GM21390 (cell line): Measurements from ENCODE around the gene CMTM7.
A peak's percentile ranks its signal among the peaks of the same experiment; 100 is the strongest.

Source experiments
- ATAC-seq: cut with Tn5 transposase; IDR thresholded peaks from one replicate; pipeline ENCODE4 v1.9.1; 2021; ENCODE audit not compliant: unreplicated experiment

Gene CMTM7, protein sequence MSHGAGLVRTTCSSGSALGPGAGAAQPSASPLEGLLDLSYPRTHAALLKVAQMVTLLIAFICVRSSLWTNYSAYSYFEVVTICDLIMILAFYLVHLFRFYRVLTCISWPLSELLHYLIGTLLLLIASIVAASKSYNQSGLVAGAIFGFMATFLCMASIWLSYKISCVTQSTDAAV

DNA sequence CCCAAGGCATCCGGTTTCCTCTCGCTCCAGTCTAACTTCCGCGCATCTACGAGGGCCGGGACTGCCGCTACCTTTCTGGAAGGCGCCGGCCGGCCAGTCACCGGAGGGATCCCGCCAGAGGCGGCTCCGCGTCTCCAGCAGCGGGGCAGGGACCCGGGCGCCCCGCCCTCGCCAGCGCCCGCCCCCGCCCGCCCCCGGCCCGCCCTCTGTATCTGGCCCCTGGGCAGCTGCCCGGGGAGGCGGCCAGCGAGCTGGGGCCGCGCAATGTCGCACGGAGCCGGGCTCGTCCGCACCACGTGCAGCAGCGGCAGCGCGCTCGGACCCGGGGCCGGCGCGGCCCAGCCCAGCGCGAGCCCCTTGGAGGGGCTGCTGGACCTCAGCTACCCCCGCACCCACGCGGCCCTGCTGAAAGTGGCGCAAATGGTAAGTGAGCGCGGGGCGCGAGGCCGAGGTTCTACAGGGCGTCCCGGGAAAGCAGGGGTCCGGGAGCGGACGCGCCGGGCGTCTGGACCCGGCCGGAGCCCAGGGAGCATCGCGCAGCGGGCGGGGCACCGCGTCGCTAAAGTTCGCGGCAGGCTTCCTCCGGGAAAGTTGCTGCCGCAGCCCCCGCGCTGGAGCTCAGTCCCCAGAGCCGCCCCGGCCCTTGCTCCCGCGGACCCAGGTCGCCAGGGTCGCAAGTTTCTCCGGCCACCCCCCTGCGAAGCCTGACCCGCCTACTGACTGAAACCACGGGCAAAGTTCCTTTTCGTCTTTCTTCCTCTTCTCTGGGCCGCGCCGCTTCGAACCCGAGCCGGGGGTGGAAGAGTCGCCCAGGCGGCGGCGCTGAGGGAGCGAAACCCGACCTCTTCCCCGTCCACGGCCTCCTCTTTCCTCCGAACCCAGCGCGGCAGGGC lies at the start of gene CMTM7:
Gene CMTM7, plus strand, starts transcription at position 211 of the 893 bp plus-strand sequence. Its CDS starts 54 bp downstream, at position 265.
- ATAC-seq = peak; percentile 34

DNA sequence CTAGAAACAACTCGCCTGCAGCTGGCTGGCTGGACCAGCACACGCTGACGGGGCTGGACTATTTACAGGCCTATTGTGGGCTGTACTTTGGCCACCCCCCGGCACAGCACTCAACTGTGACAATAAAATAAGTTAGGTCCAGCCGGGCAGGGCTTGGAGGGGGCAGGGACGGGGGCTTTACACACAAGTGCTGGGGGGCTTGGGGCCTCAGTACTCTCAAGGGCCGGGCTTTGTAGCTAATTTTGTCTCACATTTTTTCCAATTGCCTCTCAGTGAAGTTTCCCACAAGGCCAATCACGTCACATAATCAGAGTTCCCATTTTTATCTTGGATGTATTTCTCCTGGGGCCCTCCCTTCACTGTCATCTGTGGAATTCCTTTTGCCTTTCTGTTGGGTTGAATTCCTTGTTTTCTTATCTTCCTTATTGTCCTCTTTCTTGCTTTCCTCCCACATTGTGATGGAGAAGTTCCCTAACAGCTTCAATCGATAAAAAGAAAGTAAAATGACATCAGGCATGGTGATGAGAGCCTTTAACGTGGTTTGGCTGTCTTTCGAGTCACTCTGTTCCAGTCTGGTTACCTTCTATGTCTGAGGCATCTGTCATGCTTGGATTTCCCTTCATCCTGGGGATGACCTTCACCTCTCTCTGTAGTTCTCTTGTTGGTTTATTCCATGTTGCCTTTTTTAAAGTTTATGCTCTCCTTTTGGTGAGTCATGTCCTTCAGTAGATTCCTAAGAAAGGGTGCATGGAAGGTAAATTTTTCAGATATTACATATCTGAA lies 44.1 kb upstream of the CMTM7 start:
- ATAC-seq = no peak

DNA sequence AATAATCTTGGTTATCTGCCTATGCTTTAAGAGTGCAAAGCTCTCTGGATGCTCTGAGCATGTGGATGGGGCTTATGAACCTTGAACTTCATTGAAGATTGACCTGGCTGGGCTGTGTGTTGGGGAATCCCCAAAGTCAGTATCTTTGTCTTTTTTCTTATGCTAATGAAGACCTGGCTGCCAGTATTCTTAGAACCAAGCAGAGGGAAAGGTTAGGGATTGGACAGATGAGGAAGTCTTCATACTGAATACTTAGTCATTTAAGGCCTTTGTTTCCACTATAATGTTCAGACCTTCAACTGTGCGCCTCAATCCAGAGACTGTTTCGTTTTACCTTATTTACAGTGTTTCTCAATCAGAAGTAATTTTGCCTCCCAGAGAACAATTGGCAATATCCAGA lies 42.5 kb upstream of the CMTM7 start:
- no peak for ATAC-seq

DNA sequence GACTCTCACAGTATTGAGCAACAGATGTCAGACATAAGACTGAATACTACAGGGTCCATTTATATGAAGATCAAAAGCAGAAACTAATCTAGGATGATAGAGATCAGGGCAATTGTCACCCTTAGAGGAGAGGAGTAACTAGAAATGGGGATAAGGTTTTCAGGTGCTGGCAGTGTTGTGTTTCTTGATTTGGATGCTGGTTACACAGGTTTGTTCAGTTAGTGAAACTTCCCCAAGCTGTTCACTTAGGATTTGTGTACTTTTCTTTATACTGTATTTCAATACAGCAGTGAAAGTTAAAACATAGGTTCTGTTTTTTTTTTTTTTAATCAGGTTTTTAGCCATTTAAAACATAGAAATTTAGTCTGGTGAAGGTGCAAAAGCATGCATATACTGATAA lies 39.1 kb upstream of the CMTM7 start:
- no peak for ATAC-seq

DNA sequence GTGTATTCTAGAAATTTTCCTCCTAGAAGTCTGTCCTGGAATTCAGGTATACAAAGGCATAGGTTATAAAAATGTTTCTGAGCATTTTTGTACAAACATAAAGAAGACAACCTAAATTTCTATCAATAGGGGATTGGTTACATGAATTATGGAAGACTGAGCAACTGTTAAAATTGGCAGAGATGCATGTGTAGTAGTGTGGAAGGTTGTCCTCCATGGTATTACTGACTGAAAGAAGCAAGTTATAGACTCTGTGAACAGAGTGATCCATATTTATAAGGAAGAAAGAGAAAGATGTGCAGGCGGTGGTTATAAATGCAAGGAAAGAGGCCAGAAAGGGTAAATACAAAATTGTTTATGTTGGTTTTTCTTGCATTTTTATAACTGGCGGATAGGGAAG lies 38.3 kb upstream of the CMTM7 start:
- no peak for ATAC-seq

DNA sequence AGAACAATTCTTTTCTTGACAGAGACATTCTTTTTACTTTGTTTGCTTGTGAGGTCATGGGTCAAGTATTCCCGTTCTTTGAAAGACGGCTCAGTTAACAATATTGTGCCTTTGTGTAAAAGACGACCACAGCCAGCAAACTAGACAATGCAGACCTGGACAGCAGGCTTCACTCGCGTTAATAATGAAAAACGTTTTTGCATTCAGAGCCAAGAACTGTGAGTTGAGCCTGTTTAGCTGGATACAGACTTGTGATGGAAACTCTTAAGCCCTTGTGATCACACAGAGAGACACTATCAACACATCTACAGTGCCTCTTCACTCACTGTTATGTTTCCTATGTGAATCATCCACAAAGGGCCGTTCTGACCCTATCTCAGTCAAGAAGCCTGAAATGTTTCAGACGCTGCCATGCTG lies 37.3 kb upstream of the CMTM7 start:
- no peak for ATAC-seq

DNA sequence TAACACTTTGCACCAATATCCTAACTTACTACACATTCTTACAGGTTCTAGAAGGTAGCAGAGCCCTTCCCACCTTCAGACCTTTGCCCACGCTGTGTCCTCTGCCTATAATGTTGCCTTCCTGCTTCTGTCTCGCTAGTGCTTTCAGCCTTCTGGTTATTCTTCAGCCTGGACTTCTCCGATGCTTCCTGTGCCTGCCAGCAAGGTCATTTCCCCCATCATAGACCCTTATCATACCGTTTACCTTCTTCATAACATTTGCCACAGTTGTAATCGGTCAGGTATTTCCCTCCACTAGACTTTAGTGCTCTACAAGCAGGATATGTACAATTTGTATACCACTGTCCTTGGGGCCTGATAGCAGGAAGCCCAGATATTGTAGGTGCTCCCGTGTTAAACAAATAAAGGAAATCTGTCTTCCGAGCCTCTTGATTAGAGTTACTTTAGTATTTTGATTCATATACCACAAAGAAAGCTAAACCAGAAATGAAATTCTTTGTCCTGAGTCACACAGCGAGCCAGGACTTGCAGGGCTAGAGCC lies 35.8 kb upstream of the CMTM7 start:
- ATAC-seq = no peak

DNA sequence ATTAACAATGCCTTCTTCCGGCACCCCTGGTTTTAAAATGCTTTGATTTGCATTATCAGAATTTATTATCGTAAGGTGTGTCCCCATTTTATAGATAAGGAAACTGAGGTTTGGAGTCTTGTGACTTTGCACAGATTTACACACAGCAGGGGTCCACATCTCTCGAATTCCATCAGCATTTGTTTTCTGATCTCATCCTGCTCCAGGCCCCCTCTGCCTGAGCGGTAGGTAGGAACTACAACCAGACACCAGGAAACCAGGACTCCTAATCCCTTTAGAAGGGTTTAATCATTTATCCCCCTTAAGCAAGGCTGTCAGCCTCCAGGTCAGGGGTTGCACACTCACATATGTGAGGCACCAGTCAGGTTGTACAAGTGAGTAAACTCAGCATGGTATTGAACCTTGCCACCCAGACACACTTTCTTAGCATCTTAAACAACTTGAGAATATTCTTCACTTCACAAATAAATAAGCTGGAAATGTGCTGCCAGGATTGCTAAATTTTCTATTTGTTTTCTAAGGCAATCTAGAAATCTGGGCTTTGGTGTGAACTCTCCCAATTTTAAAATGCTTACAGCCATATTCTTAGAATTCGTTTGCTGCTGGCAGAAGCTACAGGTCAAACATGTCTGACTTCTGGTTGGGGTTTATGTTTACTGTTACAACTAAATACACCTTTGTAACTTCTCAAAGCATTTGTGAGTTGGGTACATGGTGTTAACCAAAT lies 31.7 kb upstream of the CMTM7 start:
- no peak for ATAC-seq

DNA sequence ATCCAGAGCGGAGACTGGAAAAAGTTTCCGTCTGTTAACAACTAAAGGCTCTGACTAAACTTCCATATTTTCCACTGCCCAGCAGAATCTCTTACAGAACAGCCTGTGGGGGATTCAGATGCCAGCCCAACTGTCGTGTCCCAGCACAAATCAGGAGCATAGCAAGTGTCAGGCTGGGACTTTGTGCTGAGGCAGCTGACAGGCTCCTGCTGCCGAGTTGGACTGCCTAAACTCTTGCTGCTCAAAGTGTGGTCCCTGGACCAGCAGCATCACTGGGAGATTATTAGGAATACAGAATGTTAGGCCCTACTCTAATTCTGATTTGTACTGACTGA lies 31.2 kb upstream of the CMTM7 start:
- ATAC-seq = no peak

DNA sequence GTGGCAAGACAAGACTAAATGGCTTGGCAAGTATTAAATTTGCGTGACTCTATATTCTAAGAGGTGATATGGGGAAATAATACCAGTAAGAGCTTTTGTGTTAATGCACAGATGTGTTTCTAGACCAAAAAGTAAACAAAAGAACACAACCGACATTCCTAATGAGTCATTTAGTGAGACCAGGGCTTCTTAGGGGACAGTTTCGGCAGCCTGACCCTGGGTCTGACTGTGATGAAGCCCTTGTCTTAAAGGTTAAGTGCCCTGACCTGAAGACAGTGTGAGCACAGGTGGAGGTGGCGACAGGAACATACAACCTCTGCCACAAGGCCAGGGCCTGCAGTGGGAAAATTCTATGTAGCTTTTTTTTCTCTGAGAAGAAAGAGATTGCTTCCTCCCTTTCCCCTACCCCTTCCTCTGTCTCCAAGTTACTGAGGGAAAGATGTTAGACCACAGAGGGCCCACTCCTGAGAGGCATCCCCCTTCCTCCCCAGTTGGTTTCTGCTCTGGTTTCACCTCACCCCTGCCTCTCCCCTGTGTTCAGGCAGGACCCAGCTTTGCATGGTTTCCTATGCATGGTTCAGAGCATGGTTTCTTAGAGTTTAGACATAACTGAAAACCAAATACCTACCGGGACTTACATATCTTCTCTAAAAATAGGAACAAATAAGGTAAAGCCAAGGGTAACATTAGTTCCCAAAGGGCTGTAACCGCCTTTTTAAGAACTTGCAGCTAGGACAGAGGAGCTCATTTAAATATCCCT lies 24.8 kb upstream of the CMTM7 start:
- ATAC-seq = peak; percentile 75

DNA sequence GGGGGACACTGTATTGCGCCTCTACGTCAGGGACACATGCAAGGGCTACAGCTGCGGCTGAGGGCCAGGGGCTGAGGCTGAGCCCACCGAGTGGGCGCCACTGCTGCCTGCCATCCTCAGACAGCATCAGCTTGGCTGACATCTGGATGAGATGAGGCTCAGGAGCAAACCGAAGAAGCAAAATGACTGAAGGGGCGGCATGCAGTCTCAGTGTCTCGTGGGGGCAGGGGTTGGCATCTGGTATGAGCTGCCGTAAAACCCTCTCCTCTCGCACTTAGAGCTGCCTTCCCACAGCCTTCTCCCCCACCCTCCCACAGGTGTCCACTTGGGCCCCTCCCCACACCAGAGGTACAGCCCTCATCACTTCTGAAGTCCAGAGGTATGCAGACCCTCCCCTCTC lies 24.2 kb upstream of the CMTM7 start:
- no peak for ATAC-seq

DNA sequence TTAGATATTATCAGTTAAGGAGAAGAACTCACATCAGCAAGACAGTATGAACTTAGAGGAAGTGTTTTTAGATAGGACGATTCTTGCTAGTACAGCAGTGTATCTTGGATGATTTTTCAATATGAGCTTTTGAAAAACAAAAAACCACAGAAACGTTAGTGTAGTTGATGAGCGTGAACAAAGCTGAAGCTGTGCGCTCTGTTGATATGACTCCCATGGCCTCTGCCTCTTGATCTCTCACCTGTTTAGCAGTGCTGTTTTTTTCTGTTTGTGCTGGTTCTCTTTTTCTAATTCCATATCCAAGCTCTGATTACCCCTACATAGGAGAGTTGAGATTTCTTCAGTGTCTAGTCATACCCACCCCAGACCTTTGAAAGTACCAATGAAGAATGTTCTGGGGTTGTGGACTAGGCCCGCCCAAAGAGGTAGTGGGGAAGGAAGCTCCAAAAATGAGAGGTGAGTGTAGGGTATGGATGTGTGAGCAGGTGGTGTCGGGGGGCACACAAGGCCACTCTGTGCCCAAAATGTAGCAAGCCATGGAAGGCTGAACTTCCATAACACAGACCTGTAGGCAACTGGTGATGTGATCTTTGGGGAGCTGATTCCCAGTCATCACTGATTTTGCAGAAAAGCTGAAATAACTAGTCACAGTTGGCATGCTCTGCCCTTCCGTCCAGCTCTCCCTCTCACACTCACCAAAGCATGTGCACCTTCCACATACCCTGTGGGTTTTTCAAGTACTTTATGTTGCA lies 20.0 kb upstream of the CMTM7 start:
- ATAC-seq = peak; percentile 40

DNA sequence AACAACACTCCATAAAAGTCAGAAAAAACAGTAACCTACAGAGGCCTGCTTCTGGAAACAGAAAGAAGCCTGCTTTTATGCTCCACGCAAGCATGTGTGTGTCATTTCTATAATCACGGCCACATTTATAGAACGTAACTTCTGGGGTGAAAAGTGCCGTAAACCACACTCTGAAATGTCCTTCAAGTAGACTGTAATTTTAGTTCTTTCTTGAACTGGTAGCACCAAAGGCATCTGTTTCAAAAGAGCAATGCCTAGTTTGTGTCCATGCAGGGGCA lies 19.5 kb upstream of the CMTM7 start:
- ATAC-seq = no peak

DNA sequence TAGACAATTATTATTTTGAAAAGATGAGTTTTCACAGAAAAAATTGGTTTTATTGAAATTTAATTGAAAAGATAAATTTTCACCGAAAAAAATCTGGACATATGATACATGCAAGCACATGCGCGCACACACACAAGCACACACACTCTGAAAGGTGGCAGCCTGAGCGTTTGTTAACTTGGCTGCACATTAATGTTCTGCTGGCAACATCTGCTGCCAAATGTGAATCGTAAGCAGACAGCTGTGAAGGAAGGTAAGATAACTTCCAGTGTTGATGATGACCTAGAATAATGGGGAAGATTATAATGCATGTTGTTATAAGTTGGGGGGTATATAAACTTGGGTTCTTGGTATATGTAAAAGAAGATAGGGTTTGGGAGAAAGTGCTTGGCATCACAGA lies 18.4 kb upstream of the CMTM7 start:
- ATAC-seq = no peak

DNA sequence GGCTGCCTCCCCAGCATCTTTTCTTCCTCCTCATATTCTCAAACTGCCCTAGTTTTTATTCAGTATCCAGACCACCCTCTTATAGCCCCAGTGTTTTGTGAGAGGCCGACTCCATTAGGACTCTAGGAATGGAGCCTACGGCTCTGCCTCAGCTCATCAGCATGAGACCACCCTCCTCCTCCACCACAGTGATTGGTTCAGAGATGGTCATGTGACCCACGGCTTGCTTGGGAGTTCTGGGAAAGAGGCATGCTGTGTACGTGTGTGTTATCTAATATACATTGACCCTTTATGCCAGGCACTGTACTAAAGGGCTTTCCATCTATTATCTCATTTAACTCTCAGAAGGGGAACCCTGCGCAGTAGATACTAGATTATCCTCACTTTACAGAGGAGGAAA lies 17.8 kb upstream of the CMTM7 start:
- ATAC-seq = no peak

DNA sequence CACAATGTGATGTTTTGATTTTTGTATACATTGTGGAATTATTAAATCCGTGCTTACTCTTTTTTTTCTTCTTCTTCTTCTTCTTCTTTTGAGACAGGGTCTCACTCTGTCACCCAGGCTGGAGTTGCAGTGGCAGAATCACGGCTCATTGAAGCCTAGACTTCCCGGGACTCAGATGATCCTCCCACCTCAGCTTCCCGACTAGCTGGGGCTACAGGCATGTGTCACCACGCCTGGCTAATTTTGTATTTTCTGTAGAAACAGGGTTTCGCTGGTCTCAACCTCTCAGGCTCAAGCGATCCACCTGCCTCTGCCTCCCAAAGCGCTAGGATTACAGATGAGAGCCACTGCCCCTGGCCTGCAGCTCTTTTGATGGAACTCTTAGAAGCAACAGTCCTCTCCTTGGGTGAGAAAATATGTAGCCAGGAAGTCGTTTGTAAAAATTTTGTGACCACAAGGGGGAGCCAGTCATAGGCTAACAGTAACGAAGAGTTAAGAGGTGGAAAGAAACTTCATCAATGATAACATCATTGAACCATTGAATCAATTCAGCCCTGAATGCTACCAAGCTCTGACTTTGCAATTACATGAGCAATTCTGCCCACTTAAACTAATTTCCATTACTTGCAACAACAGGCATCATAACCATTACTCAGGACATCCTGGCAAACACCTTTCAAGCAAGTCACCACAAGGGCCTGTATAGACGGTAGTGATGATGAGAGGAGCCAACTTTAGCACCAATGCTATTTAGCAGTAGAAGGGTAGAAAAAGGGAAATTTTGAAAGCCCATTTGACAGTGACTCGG lies 16.7 kb upstream of the CMTM7 start:
- ATAC-seq = peak; percentile 59

DNA sequence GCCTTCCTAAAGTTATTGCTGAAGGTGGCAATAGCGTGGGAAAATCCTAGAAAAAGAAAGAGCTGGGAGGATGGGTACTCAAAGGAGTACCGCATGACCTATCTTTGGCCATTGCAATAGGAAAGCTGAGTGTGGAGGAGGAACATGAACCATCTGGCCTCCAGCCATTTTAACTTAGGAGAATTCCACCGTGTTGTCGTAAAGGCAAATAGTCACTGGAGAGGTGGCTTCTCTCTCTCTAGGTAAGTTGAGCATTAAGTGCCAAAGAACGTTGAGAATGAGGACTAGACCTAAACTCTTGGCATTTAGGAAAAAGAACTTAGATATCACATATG lies 16.1 kb upstream of the CMTM7 start:
- no peak for ATAC-seq

DNA sequence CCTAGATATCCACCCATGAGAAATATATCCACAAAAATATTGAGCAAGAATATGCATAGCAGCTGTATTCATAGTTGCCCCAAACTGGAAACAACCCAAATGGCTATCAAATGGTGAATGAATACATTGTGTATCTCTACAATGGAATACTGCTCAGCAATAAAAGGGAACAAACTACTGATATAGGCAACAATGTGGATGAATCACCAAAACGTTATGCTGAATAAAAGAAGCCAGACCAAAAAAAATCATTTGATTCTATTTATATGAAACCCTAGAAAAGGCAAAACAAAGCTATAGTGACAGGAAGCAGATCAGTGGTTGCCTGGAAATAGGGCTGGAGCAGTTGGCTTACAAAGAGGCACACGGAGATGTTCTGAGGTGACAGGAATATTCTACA lies 15.5 kb upstream of the CMTM7 start:
- no peak for ATAC-seq

DNA sequence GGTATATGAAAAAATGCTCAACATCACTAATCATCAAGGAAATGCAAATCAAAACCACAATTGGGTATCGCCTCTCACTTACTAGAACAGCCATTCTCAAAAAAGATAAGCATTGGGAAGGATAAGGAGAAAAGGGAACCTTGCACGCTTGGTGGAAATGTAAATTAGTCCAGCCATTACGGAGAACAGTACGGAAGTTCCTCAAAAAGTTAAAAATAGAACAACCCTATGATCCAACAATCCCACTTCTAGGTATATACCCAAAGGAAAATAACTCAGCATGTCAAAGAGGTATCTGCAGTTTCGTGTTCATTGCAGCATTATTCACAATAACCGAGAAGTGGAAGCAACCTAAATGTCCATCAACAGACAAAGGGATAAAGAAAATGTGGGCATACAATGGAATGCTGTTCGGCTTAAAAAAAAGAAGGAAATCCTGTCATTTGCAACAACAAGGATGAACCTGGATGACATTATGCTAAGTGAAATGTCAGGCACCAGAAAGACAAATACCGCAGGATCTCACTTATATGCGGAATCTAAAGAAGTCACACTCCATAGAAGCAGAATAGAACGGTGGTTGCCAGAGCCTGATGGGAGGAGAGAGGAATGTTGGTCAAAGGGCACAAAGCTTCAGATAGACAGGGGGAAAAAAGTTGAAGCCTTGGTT lies 11.7 kb upstream of the CMTM7 start:
- no peak for ATAC-seq
